Endothelial cell of umbilical vein (primary cell): ENCODE data around the gene C1R.

Experiments
- JUN ChIP-seq: IDR thresholded peaks from 2 replicates; pipeline ENCODE4 v1.6.1; 2011; ENCODE audit warnings: borderline replicate concordance, low read depth; ENCODE audit not compliant: insufficient read length, insufficient read depth
- MYC ChIP-seq: IDR thresholded peaks from one replicate; pipeline ENCODE4 v1.6.1; 2011; ENCODE audit warnings: mild to moderate bottlenecking, low read depth, low read length
- POLR2A ChIP-seq: IDR thresholded peaks from 2 replicates; pipeline ENCODE4 v1.6.1; 2012; ENCODE audit warnings: low read depth, mild to moderate bottlenecking, control low read depth, low read length
- TF ChIP-seq, protein P1 (sequence below), 2 donors: IDR thresholded peaks; 1 replicate in 1 of 2; 2 replicates in 1 of 2; pipeline ENCODE4 v1.5.1; 2011; ENCODE audit warnings: low read length in 2 of 2, mild to moderate bottlenecking in 2 of 2, moderate library complexity in 2 of 2, control low read depth in 1 of 2, inconsistent platforms in 1 of 2, low read depth in 1 of 2; ENCODE audit not compliant: insufficient read depth in 1 of 2; ENCODE audit errors: extremely low read depth in 1 of 2

DNA sequence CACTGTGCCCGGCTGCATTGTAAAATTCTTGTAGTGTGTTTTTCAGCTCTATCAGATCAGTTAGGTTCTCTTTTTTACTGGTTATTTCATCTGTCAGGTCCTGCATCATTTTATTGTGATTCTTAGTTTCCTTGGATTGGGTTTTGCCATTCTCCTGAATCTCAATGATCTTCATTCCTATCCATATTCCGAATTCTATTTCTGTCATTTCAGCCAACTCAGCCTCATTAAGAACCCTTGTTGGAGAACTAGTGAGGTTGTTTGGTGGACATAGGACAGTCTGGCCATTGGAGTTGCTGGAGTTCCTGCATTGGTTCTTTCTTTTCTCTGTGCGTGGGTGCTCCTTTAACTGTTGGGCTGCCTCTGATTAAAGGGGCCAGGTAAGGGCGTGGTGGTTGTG, 37.3 kb downstream of the C1R start:
- TF ChIP-seq, protein P1, sequence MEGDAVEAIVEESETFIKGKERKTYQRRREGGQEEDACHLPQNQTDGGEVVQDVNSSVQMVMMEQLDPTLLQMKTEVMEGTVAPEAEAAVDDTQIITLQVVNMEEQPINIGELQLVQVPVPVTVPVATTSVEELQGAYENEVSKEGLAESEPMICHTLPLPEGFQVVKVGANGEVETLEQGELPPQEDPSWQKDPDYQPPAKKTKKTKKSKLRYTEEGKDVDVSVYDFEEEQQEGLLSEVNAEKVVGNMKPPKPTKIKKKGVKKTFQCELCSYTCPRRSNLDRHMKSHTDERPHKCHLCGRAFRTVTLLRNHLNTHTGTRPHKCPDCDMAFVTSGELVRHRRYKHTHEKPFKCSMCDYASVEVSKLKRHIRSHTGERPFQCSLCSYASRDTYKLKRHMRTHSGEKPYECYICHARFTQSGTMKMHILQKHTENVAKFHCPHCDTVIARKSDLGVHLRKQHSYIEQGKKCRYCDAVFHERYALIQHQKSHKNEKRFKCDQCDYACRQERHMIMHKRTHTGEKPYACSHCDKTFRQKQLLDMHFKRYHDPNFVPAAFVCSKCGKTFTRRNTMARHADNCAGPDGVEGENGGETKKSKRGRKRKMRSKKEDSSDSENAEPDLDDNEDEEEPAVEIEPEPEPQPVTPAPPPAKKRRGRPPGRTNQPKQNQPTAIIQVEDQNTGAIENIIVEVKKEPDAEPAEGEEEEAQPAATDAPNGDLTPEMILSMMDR (IDR thresholded peaks at IDR 0.05; ENCODE audit: extremely low read depth in 1 of 2, insufficient read depth in 1 of 2, low read depth in 1 of 2, low read length in 2 of 2): no peak
- TF ChIP-seq JUN: no peak
- TF ChIP-seq POLR2A: no peak
- no peak for TF ChIP-seq MYC
